Liver (tissue), 9 donors: Measurements from ENCODE around the gene SDHAF1. TPM values are rescaled to one million over a fixed set of nuclear protein-coding genes. Genes with fewer than 3 reads are reported as not detected.

ENCODE experiments used
- DNase-seq: peaks from one replicate; pipeline ENCODE4 v3.0.0-alpha.2; 2017; ENCODE audit warnings: low spot score
- H3K27ac ChIP-seq, 2 donors: one replicate each; pipeline ENCODE4 v1.7.0; 2013; ENCODE audit warnings: inconsistent platforms in 2 of 2, low read length in 2 of 2, control low read depth in 1 of 2, low read depth in 1 of 2, mild to moderate bottlenecking in 1 of 2
- H3K27me3 ChIP-seq, 4 donors: one replicate each; pipeline versions ENCODE4 v1.6.1 to v1.7.0; 2013; ENCODE audit warnings: low read length in 3 of 4, inconsistent platforms in 1 of 4, mild to moderate bottlenecking in 1 of 4, moderate library complexity in 1 of 4; ENCODE audit not compliant: control insufficient read depth in 4 of 4, insufficient read depth in 4 of 4
- H3K36me3 ChIP-seq, 4 donors: one replicate each; pipeline versions ENCODE4 v1.6.1 to v1.7.0; 2013; ENCODE audit warnings: low read length in 3 of 4, mild to moderate bottlenecking in 3 of 4, low read depth in 1 of 4, moderate library complexity in 1 of 4; ENCODE audit not compliant: control insufficient read depth in 4 of 4, insufficient read depth in 3 of 4
- H3K4me1 ChIP-seq, 4 donors: one replicate each; pipeline versions ENCODE4 v1.6.1 to v1.7.0; 2013; ENCODE audit warnings: low read length in 3 of 4, mild to moderate bottlenecking in 3 of 4, moderate library complexity in 1 of 4; ENCODE audit not compliant: control insufficient read depth in 4 of 4, insufficient read depth in 4 of 4
- H3K4me3 ChIP-seq, 3 donors: one replicate each; pipeline versions ENCODE4 v1.6.1 to v1.7.0; 2013; ENCODE audit warnings: low read length in 3 of 3, control low read depth in 1 of 3, low read depth in 1 of 3, mild to moderate bottlenecking in 1 of 3
- H3K9ac ChIP-seq, 2 donors: one replicate each; pipeline ENCODE4 v1.7.0; 2013; ENCODE audit warnings: low read length in 2 of 2, mild to moderate bottlenecking in 2 of 2, moderate library complexity in 2 of 2, control low read depth in 1 of 2, low read depth in 1 of 2
- H3K9me3 ChIP-seq, 4 donors: one replicate each; pipeline versions ENCODE4 v1.6.1 to v1.7.0; 2013; ENCODE audit warnings: low read length in 3 of 4; ENCODE audit not compliant: control insufficient read depth in 4 of 4
- FOXA1 ChIP-seq: IDR thresholded peaks from 2 replicates; pipeline ENCODE4 v1.6.1; 2016; ENCODE audit warnings: antibody characterized with exemption
- HNF4G ChIP-seq: IDR thresholded peaks from 2 replicates; pipeline ENCODE4 v1.6.1; 2016; ENCODE audit warnings: antibody characterized with exemption
- MAX ChIP-seq: IDR thresholded peaks from 2 replicates; pipeline ENCODE4 v1.6.1; 2016; ENCODE audit warnings: antibody characterized with exemption
- RAD21 ChIP-seq, 2 donors: IDR thresholded peaks; 2 replicates each; pipeline ENCODE4 v1.6.1; 2016; ENCODE audit warnings: antibody characterized with exemption in 2 of 2, mild to moderate bottlenecking in 2 of 2
- WGBS: extraction: QIAGEN DNeasy Blood & Tissue Kit; methylation state at CpG from one replicate; pipeline ENCODE4 v1.1.7; 2013; 5-methylcytosine and 5-hydroxymethylcytosine counted together
- polyA plus RNA-seq, 2 donors: library from polyadenylated mRNA; stranded (reverse) in 1 of 2; unstranded in 1 of 2; fragments of 200-250 nt in 1 of 2; fragments of >200 nt in 1 of 2; fragmentation: Nextera tagmentation in 1 of 2; extraction: Ambion mirVana in 1 of 2; gene quantifications; one replicate each; pipeline versions ENCODE4 v1.2.1 to v1.2.3, GENCODE V29; 2013 to 2015
- total RNA-seq, 2 donors: library from RNA; depleted of rRNA; stranded (reverse); fragments of >200 nt; gene quantifications; one replicate each; pipeline ENCODE4 v1.2.3, GENCODE V29; 2014
- TF ChIP-seq, protein P1 (sequence below): IDR thresholded peaks from 2 replicates; pipeline ENCODE4 v1.6.1; 2016; ENCODE audit warnings: antibody characterized with exemption, mild to moderate bottlenecking
- TF ChIP-seq, protein P2 (sequence below): IDR thresholded peaks from 2 replicates; pipeline ENCODE4 v1.6.1; 2016; ENCODE audit warnings: antibody characterized with exemption
- donor health status: healthy.
- donor health status: healthy.
- donor health status: healthy.
- donor health status: healthy.
- donor health status: healthy.

SDHAF1 gene
- total and polyA plus RNA-seq, 4 donors, result 8.4 to 28.4 (median 18.9) TPM

DNA sequence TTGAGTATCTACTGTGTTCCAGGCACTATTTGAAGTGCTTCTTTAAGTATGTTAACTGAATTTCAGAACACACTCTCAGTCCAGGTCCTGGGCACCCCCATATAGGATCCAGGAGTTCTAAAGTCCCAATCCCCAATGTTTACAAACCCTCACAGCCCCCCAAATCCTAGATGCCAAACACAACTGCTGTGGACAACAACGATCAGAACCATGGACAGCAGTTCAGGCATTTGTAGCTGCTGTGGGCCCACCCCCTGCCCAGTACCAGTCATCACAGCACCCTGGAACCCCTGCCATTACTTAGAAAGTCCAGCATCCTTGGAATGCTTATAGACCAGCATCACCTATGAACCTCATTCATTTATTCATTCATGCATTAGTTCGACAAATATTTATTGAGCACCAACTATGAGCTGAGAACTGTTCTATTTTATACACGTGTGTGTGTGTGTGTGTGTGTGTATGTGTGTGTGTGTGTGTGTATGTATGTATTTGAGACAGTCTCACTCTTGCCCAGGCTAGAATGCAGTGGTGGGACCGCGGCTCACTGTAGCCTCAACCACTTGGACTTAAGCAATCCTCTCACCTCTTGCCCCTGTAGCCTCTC, 19.3 kb upstream of the SDHAF1 start:
- Histone ChIP-seq H3K4me3 (no peak overlapping the region), H3K27ac (no peak overlapping the region), H3K9ac (no peak overlapping the region), H3K4me1 (no peaks in the 10 kb centered on the region), H3K27me3 (no peaks in the 10 kb centered on the region), H3K36me3 (no peaks in the 10 kb centered on the region), H3K9me3 (no peaks in the 10 kb centered on the region)
- no peak for DNase-seq
- TF ChIP-seq, protein P1, sequence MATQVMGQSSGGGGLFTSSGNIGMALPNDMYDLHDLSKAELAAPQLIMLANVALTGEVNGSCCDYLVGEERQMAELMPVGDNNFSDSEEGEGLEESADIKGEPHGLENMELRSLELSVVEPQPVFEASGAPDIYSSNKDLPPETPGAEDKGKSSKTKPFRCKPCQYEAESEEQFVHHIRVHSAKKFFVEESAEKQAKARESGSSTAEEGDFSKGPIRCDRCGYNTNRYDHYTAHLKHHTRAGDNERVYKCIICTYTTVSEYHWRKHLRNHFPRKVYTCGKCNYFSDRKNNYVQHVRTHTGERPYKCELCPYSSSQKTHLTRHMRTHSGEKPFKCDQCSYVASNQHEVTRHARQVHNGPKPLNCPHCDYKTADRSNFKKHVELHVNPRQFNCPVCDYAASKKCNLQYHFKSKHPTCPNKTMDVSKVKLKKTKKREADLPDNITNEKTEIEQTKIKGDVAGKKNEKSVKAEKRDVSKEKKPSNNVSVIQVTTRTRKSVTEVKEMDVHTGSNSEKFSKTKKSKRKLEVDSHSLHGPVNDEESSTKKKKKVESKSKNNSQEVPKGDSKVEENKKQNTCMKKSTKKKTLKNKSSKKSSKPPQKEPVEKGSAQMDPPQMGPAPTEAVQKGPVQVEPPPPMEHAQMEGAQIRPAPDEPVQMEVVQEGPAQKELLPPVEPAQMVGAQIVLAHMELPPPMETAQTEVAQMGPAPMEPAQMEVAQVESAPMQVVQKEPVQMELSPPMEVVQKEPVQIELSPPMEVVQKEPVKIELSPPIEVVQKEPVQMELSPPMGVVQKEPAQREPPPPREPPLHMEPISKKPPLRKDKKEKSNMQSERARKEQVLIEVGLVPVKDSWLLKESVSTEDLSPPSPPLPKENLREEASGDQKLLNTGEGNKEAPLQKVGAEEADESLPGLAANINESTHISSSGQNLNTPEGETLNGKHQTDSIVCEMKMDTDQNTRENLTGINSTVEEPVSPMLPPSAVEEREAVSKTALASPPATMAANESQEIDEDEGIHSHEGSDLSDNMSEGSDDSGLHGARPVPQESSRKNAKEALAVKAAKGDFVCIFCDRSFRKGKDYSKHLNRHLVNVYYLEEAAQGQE, result peak; percentile 99
- TF ChIP-seq, protein P2, sequence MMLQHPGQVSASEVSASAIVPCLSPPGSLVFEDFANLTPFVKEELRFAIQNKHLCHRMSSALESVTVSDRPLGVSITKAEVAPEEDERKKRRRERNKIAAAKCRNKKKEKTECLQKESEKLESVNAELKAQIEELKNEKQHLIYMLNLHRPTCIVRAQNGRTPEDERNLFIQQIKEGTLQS, result no peak
- WGBS, result 30% methylated on average over 5 of the region's 5 CpGs

GRCh38 chr19:35977446-35978222, 17.4 kb upstream of the SDHAF1 start:
- Histone ChIP-seq H3K9ac (no peak overlapping the region), H3K27me3 (no peaks in the 10 kb centered on the region), H3K9me3 (no peaks in the 10 kb centered on the region), H3K4me1 (no peaks in the 10 kb centered on the region), H3K36me3 (no peaks in the 10 kb centered on the region), H3K27ac (no peak overlapping the region), H3K4me3 (no peak overlapping the region)
- no peak for DNase-seq
- TF ChIP-seq, protein P1, result no peak
- TF ChIP-seq RAD21 (IDR thresholded peaks at IDR 0.05), result peak in 1 of 2 donors; percentile 29
- 52% methylated on average over 14 of the region's 14 CpGs for WGBS

DNA sequence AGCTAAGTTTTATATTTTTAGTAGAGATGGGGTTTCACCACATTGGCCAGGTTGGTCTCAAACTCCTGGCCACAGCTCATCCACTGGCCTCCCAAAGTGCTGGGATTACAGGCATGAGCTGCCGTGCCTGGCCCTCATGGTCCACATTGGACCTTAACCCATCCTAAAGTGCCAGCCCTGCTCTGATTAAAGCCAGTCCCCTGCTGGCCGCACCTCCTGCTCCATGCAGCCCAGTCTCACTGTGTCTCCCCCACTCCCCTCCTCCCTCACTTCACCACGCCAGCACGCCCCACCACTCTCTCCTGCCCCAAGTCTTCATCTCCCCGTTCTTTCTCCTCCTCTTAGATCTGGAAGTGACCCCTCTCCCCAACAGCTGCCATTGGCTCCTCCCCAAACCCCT, 16.7 kb upstream of the SDHAF1 start:
- WGBS, result 49% methylated on average over 5 of the region's 5 CpGs
- no peaks in the 10 kb centered on the region for H3K27me3 ChIP-seq
- no peak for DNase-seq

More for the DNA sequence above, 16.7 kb upstream of the SDHAF1 start:
- Histone ChIP-seq H3K36me3 (no peaks in the 10 kb centered on the region), H3K9ac (no peak overlapping the region), H3K27ac (no peak overlapping the region), H3K4me1 (no peaks in the 10 kb centered on the region), H3K9me3 (no peaks in the 10 kb centered on the region), H3K4me3 (no peak overlapping the region)
- TF ChIP-seq FOXA1 (no peak), MAX (no peak), HNF4G (no peak)
- TF ChIP-seq, protein P2, result no peak
